WTC11 (cell line): Measurements from ENCODE around the gene TUBGCP3. TPM values are rescaled to one million over a fixed set of nuclear protein-coding genes. Genes with fewer than 3 reads are reported as not detected.

Experiments used
- ATAC-seq: fragments of 200-7000 bp; cut with Tn5 transposase; 2 replicates; pipeline ENCODE4 v1.10.0; 2021; ENCODE audit warnings: mild to moderate bottlenecking, moderate library complexity
- CTCF ChIA-PET: fragments of 300-600 bp; sonication (Branson Sonifier 250); formaldehyde crosslinking; loops from one replicate; lab custom pipeline; 2021; ENCODE audit warnings: antibody characterized with exemption; lab: Charles Lee
- POLR2A ChIA-PET: fragments of 350-600 bp; sonication (Branson Sonifier 250); formaldehyde crosslinking; loops from one replicate; lab custom pipeline; 2021; ENCODE audit warnings: antibody characterized with exemption; lab: Charles Lee
- DNase-seq: peaks from one replicate; pipeline ENCODE4 v3.0.0; 2021; ENCODE audit warnings: low spot score
- H3K27ac Mint-ChIP-seq: 2 replicates; pipeline ENCODE4 v1.8.0; 2021; ENCODE audit warnings: mixed read lengths
- H3K27me3 Mint-ChIP-seq: 2 replicates; pipeline ENCODE4 v1.8.0; 2021; ENCODE audit warnings: low read depth, mild to moderate bottlenecking, moderate library complexity, mixed read lengths
- H3K36me3 Mint-ChIP-seq: 2 replicates; pipeline ENCODE4 v1.8.0; 2021; ENCODE audit warnings: mixed read lengths
- H3K4me1 Mint-ChIP-seq: 2 replicates; pipeline ENCODE4 v1.8.0; 2022; ENCODE audit warnings: mixed read lengths
- H3K4me3 Mint-ChIP-seq: 2 replicates; pipeline ENCODE4 v1.8.0; 2021; ENCODE audit warnings: mild to moderate bottlenecking, moderate library complexity, mixed read lengths
- H3K9me3 Mint-ChIP-seq: 2 replicates; pipeline ENCODE4 v1.8.0; 2021; ENCODE audit warnings: mixed read lengths
- CREM ChIP-seq: sonication (generic); formaldehyde crosslinking; IDR thresholded peaks from 2 replicates; pipeline ENCODE4 v1.8.1; 2022; ENCODE audit warnings: mild to moderate bottlenecking, missing genetic modification reagents, moderate library complexity
- EMX1 ChIP-seq: fragments of 250-450 bp; sonication (Bioruptor Pico); IDR thresholded peaks from 2 replicates; pipeline ENCODE4 v1.8.0; 2021; ENCODE audit warnings: mild to moderate bottlenecking
- FOXJ3 ChIP-seq: sonication (generic); formaldehyde crosslinking; IDR thresholded peaks from 2 replicates; pipeline ENCODE4 v1.9.0; 2021; ENCODE audit warnings: missing genetic modification reagents, mild to moderate bottlenecking, borderline replicate concordance
- GABPB1 ChIP-seq: sonication (generic); formaldehyde crosslinking; IDR thresholded peaks from 2 replicates; pipeline ENCODE4 v1.8.1; 2023; ENCODE audit warnings: mild to moderate bottlenecking, missing genetic modification reagents
- IRF1 ChIP-seq: sonication (generic); formaldehyde crosslinking; IDR thresholded peaks from 2 replicates; pipeline ENCODE4 v1.8.0; 2023; ENCODE audit warnings: missing genetic modification reagents
- MYBL2 ChIP-seq: sonication (generic); formaldehyde crosslinking; IDR thresholded peaks from 2 replicates; pipeline ENCODE4 v1.8.1; 2023; ENCODE audit warnings: mild to moderate bottlenecking, moderate library complexity, missing genetic modification reagents
- NFYB ChIP-seq: sonication (generic); formaldehyde crosslinking; conservative IDR thresholded peaks from 2 replicates; pipeline ENCODE4 v1.8.0; 2022; ENCODE audit warnings: low read depth, missing genetic modification reagents
- NR3C1 ChIP-seq: sonication (generic); formaldehyde crosslinking; conservative IDR thresholded peaks from 2 replicates; pipeline ENCODE4 v1.8.1; 2023; ENCODE audit warnings: low read depth, mild to moderate bottlenecking, missing genetic modification reagents
- RELA ChIP-seq: sonication (generic); formaldehyde crosslinking; IDR thresholded peaks from 2 replicates; pipeline ENCODE4 v1.8.1; 2022; ENCODE audit warnings: missing genetic modification reagents, mild to moderate bottlenecking, borderline replicate concordance
- RORB ChIP-seq: fragments of 250-450 bp; sonication (Bioruptor Pico); IDR thresholded peaks from 2 replicates; pipeline ENCODE4 v1.9.0; 2021; ENCODE audit warnings: mild to moderate bottlenecking
- TEAD1 ChIP-seq: sonication (generic); formaldehyde crosslinking; IDR thresholded peaks from 2 replicates; pipeline ENCODE4 v1.8.0; 2022; ENCODE audit warnings: mild to moderate bottlenecking, missing genetic modification reagents
- TEAD4 ChIP-seq: sonication (generic); formaldehyde crosslinking; IDR thresholded peaks from 2 replicates; pipeline ENCODE4 v1.8.0; 2022; ENCODE audit warnings: mild to moderate bottlenecking, missing genetic modification reagents
- ZBTB21 ChIP-seq: sonication (generic); formaldehyde crosslinking; IDR thresholded peaks from 2 replicates; pipeline ENCODE4 v1.8.1; 2023; ENCODE audit warnings: mild to moderate bottlenecking, missing genetic modification reagents, borderline replicate concordance
- ZNF121 ChIP-seq: sonication (generic); formaldehyde crosslinking; IDR thresholded peaks from 2 replicates; pipeline ENCODE4 v1.8.0; 2023; ENCODE audit warnings: missing genetic modification reagents
- ZNF138 ChIP-seq: sonication (generic); formaldehyde crosslinking; conservative IDR thresholded peaks from 2 replicates; pipeline ENCODE4 v1.8.1; 2022; ENCODE audit warnings: mild to moderate bottlenecking, moderate library complexity, missing genetic modification reagents
- ZNF416 ChIP-seq: fragments of 250-450 bp; sonication (Bioruptor Pico); IDR thresholded peaks from 2 replicates; pipeline ENCODE4 v1.9.0; 2021; ENCODE audit warnings: mild to moderate bottlenecking, inconsistent platforms
- total RNA-seq: library from RNA; stranded (reverse); gene quantifications from 3 replicates; pipeline ENCODE4 v1.2.3, GENCODE V29; 2021
- TF ChIP-seq, protein P1 (sequence below): sonication (generic); formaldehyde crosslinking; conservative IDR thresholded peaks from 2 replicates; pipeline ENCODE4 v1.8.1; 2023; ENCODE audit warnings: mild to moderate bottlenecking, low read depth, missing genetic modification reagents, moderate library complexity
- TF ChIP-seq, protein P2 (sequence below): sonication (generic); formaldehyde crosslinking; IDR thresholded peaks from 2 replicates; pipeline ENCODE4 v1.8.1; 2022; ENCODE audit warnings: mild to moderate bottlenecking, missing genetic modification reagents, moderate library complexity, borderline replicate concordance
- TF ChIP-seq, protein P3 (sequence below): sonication (generic); formaldehyde crosslinking; IDR thresholded peaks from 2 replicates; pipeline ENCODE4 v1.8.1; 2022; ENCODE audit warnings: low read depth, mild to moderate bottlenecking, moderate library complexity, missing genetic modification reagents, borderline replicate concordance
- TF ChIP-seq, protein P4 (sequence below): fragments of 250-450 bp; sonication (Bioruptor Pico); IDR thresholded peaks from 2 replicates; pipeline ENCODE4 v1.9.0; 2021; ENCODE audit warnings: mild to moderate bottlenecking
- TF ChIP-seq, protein P5 (sequence below): fragments of 250-450 bp; sonication (Bioruptor Pico); IDR thresholded peaks from 2 replicates; pipeline ENCODE4 v1.9.0; 2021; ENCODE audit warnings: moderate library complexity, mild to moderate bottlenecking, inconsistent platforms, borderline replicate concordance

Gene TUBGCP3
- total RNA-seq, 1 experiment from 2014 or later, result 29.9 TPM

- peak; percentile 11 for ATAC-seq
- ChIA-PET CTCF (interaction anchor here (1.2 to 1.3 kb wide), 2 partner anchors 17 to 354 kb away, joined by 3 read pairs; no protein-coding TSS in a partner anchor), POLR2A (interaction anchor here (1.1 to 1.5 kb wide), 2 partner anchors 17 to 123 kb away, joined by 3 read pairs; no protein-coding TSS in a partner anchor)
- TF ChIP-seq CREM (CRISPR knock-in tag) (0 out of 2 replicates have a peak, but pooled peaks have one; percentile 9), ZNF121 (CRISPR knock-in tag) (no peak), ZNF138 (no peak), GABPB1 (peak; percentile 62; the same call in 1 of the 2 replicates), ZNF416 (no peak), TEAD4 (no peak)
- TF ChIP-seq, protein P1, sequence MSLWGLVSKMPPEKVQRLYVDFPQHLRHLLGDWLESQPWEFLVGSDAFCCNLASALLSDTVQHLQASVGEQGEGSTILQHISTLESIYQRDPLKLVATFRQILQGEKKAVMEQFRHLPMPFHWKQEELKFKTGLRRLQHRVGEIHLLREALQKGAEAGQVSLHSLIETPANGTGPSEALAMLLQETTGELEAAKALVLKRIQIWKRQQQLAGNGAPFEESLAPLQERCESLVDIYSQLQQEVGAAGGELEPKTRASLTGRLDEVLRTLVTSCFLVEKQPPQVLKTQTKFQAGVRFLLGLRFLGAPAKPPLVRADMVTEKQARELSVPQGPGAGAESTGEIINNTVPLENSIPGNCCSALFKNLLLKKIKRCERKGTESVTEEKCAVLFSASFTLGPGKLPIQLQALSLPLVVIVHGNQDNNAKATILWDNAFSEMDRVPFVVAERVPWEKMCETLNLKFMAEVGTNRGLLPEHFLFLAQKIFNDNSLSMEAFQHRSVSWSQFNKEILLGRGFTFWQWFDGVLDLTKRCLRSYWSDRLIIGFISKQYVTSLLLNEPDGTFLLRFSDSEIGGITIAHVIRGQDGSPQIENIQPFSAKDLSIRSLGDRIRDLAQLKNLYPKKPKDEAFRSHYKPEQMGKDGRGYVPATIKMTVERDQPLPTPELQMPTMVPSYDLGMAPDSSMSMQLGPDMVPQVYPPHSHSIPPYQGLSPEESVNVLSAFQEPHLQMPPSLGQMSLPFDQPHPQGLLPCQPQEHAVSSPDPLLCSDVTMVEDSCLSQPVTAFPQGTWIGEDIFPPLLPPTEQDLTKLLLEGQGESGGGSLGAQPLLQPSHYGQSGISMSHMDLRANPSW (CRISPR knock-in tag), result no peak
- TF ChIP-seq, protein P2, sequence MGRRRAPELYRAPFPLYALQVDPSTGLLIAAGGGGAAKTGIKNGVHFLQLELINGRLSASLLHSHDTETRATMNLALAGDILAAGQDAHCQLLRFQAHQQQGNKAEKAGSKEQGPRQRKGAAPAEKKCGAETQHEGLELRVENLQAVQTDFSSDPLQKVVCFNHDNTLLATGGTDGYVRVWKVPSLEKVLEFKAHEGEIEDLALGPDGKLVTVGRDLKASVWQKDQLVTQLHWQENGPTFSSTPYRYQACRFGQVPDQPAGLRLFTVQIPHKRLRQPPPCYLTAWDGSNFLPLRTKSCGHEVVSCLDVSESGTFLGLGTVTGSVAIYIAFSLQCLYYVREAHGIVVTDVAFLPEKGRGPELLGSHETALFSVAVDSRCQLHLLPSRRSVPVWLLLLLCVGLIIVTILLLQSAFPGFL (CRISPR knock-in tag), result no peak
- Mint-ChIP-seq H3K27ac (0 out of 2 replicates have a peak overlapping the region, but pooled peaks have one; percentile 78), H3K4me3 (peak overlapping the region; percentile 80), H3K36me3 (no peaks in the 10 kb centered on the region), H3K9me3 (no peaks in the 10 kb centered on the region), H3K4me1 (peaks cover 24% of the 10 kb centered on the region), H3K27me3 (peaks cover 29% of the 10 kb centered on the region)
- no peak for DNase-seq
These were observed 741 bp upstream of the TUBGCP3 start for GRCh38 chr13:112588490-112589297.

- H3K27ac Mint-ChIP-seq, result peak overlapping the region; percentile 72
- ATAC-seq (peak; percentile 83), DNase-seq (peak; percentile 73)
- H3K27me3 Mint-ChIP-seq, result peaks cover 25% of the 10 kb centered on the region
- peak overlapping the region; percentile 80 for H3K4me3 Mint-ChIP-seq
- no peak for TF ChIP-seq ZNF416
- TF ChIP-seq ZBTB21 (CRISPR knock-in tag), result no peak
- no peak for TF ChIP-seq MYBL2
- TF ChIP-seq EMX1 (CRISPR knock-in tag), result no peak
- no peak for TF ChIP-seq IRF1 (CRISPR knock-in tag)
- no peak for TF ChIP-seq RORB (CRISPR knock-in tag)
- TF ChIP-seq, protein P3, sequence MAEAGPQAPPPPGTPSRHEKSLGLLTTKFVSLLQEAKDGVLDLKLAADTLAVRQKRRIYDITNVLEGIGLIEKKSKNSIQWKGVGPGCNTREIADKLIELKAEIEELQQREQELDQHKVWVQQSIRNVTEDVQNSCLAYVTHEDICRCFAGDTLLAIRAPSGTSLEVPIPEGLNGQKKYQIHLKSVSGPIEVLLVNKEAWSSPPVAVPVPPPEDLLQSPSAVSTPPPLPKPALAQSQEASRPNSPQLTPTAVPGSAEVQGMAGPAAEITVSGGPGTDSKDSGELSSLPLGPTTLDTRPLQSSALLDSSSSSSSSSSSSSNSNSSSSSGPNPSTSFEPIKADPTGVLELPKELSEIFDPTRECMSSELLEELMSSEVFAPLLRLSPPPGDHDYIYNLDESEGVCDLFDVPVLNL (CRISPR knock-in tag), result no peak
- no peak for TF ChIP-seq RELA
- TF ChIP-seq, protein P4, sequence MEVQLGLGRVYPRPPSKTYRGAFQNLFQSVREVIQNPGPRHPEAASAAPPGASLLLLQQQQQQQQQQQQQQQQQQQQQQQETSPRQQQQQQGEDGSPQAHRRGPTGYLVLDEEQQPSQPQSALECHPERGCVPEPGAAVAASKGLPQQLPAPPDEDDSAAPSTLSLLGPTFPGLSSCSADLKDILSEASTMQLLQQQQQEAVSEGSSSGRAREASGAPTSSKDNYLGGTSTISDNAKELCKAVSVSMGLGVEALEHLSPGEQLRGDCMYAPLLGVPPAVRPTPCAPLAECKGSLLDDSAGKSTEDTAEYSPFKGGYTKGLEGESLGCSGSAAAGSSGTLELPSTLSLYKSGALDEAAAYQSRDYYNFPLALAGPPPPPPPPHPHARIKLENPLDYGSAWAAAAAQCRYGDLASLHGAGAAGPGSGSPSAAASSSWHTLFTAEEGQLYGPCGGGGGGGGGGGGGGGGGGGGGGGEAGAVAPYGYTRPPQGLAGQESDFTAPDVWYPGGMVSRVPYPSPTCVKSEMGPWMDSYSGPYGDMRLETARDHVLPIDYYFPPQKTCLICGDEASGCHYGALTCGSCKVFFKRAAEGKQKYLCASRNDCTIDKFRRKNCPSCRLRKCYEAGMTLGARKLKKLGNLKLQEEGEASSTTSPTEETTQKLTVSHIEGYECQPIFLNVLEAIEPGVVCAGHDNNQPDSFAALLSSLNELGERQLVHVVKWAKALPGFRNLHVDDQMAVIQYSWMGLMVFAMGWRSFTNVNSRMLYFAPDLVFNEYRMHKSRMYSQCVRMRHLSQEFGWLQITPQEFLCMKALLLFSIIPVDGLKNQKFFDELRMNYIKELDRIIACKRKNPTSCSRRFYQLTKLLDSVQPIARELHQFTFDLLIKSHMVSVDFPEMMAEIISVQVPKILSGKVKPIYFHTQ (CRISPR knock-in tag), result no peak
- TF ChIP-seq, protein P5, sequence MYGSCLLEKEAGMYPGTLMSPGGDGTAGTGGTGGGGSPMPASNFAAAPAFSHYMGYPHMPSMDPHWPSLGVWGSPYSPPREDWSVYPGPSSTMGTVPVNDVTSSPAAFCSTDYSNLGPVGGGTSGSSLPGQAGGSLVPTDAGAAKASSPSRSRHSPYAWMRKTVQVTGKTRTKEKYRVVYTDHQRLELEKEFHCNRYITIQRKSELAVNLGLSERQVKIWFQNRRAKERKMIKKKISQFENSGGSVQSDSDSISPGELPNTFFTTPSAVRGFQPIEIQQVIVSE (CRISPR knock-in tag), result no peak
- TF ChIP-seq TEAD1 (CRISPR knock-in tag), result no peak
- no peak for TF ChIP-seq FOXJ3 (CRISPR knock-in tag)
- TF ChIP-seq NR3C1 (CRISPR knock-in tag), result no peak
- no peak for TF ChIP-seq NFYB (CRISPR knock-in tag)
- peaks cover 26% of the 10 kb centered on the region for H3K4me1 Mint-ChIP-seq
- no peaks in the 10 kb centered on the region for H3K9me3 Mint-ChIP-seq
- no peaks in the 10 kb centered on the region for H3K36me3 Mint-ChIP-seq
- ChIA-PET POLR2A (interaction anchor here (1.1 to 1.5 kb wide), 2 partner anchors 19 to 75 kb away, joined by 3 read pairs; no protein-coding TSS in a partner anchor), CTCF (interaction anchor here (1.2 to 1.3 kb wide), 2 partner anchors 19 to 54 kb away, joined by 3 read pairs; no protein-coding TSS in a partner anchor)
These were observed 665 bp downstream of the TUBGCP3 start for GRCh38 chr13:112587212-112587763.
